ENCODE data around the gene GABRR3. TPM values are rescaled to one million over a fixed set of nuclear protein-coding genes. Genes with fewer than 3 reads are reported as not detected.

The GABRR3 gene
- polyA plus RNA-seq, 1 donor (not counting 4 experiments of a cell fraction or from before 2014, with no cell fraction given), result not detected

- dilution Hi-C loops (cut with MboI; ENCODE audit: extremely low pct_ligation_motif_present, low sequenced_read_pairs), result no loop called here
- no peak for TF ChIP-seq EZH2 (IDR thresholded peaks at IDR 0.05; ENCODE audit: low read length)
- TF ChIP-seq, protein P1, sequence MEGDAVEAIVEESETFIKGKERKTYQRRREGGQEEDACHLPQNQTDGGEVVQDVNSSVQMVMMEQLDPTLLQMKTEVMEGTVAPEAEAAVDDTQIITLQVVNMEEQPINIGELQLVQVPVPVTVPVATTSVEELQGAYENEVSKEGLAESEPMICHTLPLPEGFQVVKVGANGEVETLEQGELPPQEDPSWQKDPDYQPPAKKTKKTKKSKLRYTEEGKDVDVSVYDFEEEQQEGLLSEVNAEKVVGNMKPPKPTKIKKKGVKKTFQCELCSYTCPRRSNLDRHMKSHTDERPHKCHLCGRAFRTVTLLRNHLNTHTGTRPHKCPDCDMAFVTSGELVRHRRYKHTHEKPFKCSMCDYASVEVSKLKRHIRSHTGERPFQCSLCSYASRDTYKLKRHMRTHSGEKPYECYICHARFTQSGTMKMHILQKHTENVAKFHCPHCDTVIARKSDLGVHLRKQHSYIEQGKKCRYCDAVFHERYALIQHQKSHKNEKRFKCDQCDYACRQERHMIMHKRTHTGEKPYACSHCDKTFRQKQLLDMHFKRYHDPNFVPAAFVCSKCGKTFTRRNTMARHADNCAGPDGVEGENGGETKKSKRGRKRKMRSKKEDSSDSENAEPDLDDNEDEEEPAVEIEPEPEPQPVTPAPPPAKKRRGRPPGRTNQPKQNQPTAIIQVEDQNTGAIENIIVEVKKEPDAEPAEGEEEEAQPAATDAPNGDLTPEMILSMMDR (optimal IDR thresholded peaks at IDR 0.05 in 1 of 3, IDR thresholded peaks at IDR 0.05 in 1 of 3, conservative IDR thresholded peaks at IDR 0.05 in 1 of 3; ENCODE audit: extremely low read depth in 1 of 3, insufficient read depth in 2 of 3, low read length in 3 of 3), result no peak
These were observed 41.6 kb downstream of the GABRR3 start for GRCh38 chr3:97993526-97993925.

GRCh38 chr3:97992547-97993173 lies 42.5 kb downstream of the GABRR3 start:
- Histone ChIP-seq H3K4me2 (ENCODE audit: control insufficient read depth, extremely low read depth, insufficient read depth, low read depth, low read length) (no peak overlapping the region), H3K9ac (ENCODE audit: control insufficient read depth, extremely low read depth, insufficient read depth, low read length) (no peak overlapping the region), H3K9me3 (ENCODE audit: control insufficient read depth, low read depth, low read length) (no peaks in the 10 kb centered on the region), H3K36me3 (ENCODE audit: control insufficient read depth in 2 of 2, extremely low read depth in 1 of 2, insufficient read depth in 2 of 2, low read length in 2 of 2) (no peaks in the 10 kb centered on the region), H3K9me1 (ENCODE audit: control insufficient read depth, extremely low read depth, insufficient read depth, low read length) (no peaks in the 10 kb centered on the region), H3K27me3 (ENCODE audit: control insufficient read depth, extremely low read depth, insufficient read depth, low read length) (no peaks in the 10 kb centered on the region), H3K79me2 (ENCODE audit: control insufficient read depth, insufficient read depth, low read length) (no peaks in the 10 kb centered on the region), H3K4me3 (ENCODE audit: control insufficient read depth in 2 of 3, extremely low read depth in 1 of 3, insufficient read depth in 2 of 3, low read depth in 1 of 3, low read length in 3 of 3) (no peak overlapping the region), H4K20me1 (ENCODE audit: control insufficient read depth, extremely low read depth, insufficient read depth, low read length) (no peaks in the 10 kb centered on the region), H3K4me1 (ENCODE audit: control insufficient read depth, extremely low read depth, insufficient read depth, low read length) (no peaks in the 10 kb centered on the region), H3K27ac (ENCODE audit: control insufficient read depth, insufficient read depth, low read length) (no peak overlapping the region), H2AFZ (ENCODE audit: control insufficient read depth, low read length) (no peak overlapping the region)
- dilution Hi-C loops (cut with MboI; ENCODE audit: extremely low pct_ligation_motif_present, low sequenced_read_pairs), result no loop called here
- TF ChIP-seq EZH2 (IDR thresholded peaks at IDR 0.05; ENCODE audit: low read length), result no peak
- TF ChIP-seq, protein P1 (optimal IDR thresholded peaks at IDR 0.05 in 1 of 3, IDR thresholded peaks at IDR 0.05 in 1 of 3, conservative IDR thresholded peaks at IDR 0.05 in 1 of 3; ENCODE audit: extremely low read depth in 1 of 3, insufficient read depth in 2 of 3, low read length in 3 of 3), result no peak
- FAIRE-seq (no peak), DNase-seq (ENCODE audit: low read depth, low spot score) (no peak)

More at GRCh38 chr3:97993526-97993925, 41.6 kb downstream of the GABRR3 start:
- H2AFZ ChIP-seq (ENCODE audit: control insufficient read depth, low read length), result no peak overlapping the region
- no peak overlapping the region for H3K4me2 ChIP-seq (ENCODE audit: control insufficient read depth, extremely low read depth, insufficient read depth, low read depth, low read length)
- FAIRE-seq (no peak), DNase-seq (ENCODE audit: low read depth, low spot score) (no peak)
- no peaks in the 10 kb centered on the region for H3K4me1 ChIP-seq (ENCODE audit: control insufficient read depth, extremely low read depth, insufficient read depth, low read length)
- H3K36me3 ChIP-seq (ENCODE audit: control insufficient read depth in 2 of 2, extremely low read depth in 1 of 2, insufficient read depth in 2 of 2, low read length in 2 of 2), result no peaks in the 10 kb centered on the region
- no peaks in the 10 kb centered on the region for H3K79me2 ChIP-seq (ENCODE audit: control insufficient read depth, insufficient read depth, low read length)
- no peaks in the 10 kb centered on the region for H3K9me3 ChIP-seq (ENCODE audit: control insufficient read depth, low read depth, low read length)
- H3K9me1 ChIP-seq (ENCODE audit: control insufficient read depth, extremely low read depth, insufficient read depth, low read length), result no peaks in the 10 kb centered on the region
- H3K27me3 ChIP-seq (ENCODE audit: control insufficient read depth, extremely low read depth, insufficient read depth, low read length), result no peaks in the 10 kb centered on the region
- no peak overlapping the region for H3K27ac ChIP-seq (ENCODE audit: control insufficient read depth, insufficient read depth, low read length)
- H3K4me3 ChIP-seq (ENCODE audit: control insufficient read depth in 2 of 3, extremely low read depth in 1 of 3, insufficient read depth in 2 of 3, low read depth in 1 of 3, low read length in 3 of 3), result no peak overlapping the region
- no peak overlapping the region for H3K9ac ChIP-seq (ENCODE audit: control insufficient read depth, extremely low read depth, insufficient read depth, low read length)
- H4K20me1 ChIP-seq (ENCODE audit: control insufficient read depth, extremely low read depth, insufficient read depth, low read length), result no peaks in the 10 kb centered on the region
